CD4-positive, alpha-beta T cell (primary cell): Measurements from ENCODE around the gene NUDT19. TPM values are rescaled to one million over a fixed set of nuclear protein-coding genes. Genes with fewer than 3 reads are reported as not detected.

Source experiments
- ATAC-seq: fragments of 200-7000 bp; cut with Tn5 transposase; one replicate; pipeline ENCODE4 v1.10.0; 2022; ENCODE audit warnings: mild to moderate bottlenecking; ENCODE audit not compliant: poor library complexity
- CTCF ChIA-PET: fragments of 350-600 bp; sonication (Branson Sonifier 250); formaldehyde crosslinking; loops from one replicate; lab custom pipeline; 2021; ENCODE audit warnings: antibody characterized with exemption, inconsistent platforms; lab: Charles Lee
- POLR2A ChIA-PET: fragments of 350-600 bp; sonication (Branson Sonifier 250); formaldehyde crosslinking; loops from one replicate; lab custom pipeline; 2021; ENCODE audit warnings: antibody characterized with exemption, inconsistent platforms; lab: Charles Lee
- DNase-seq, 14 experiments: peaks; one replicate each; pipeline ENCODE4 v3.0.0-alpha.2; 2013 to 2020; ENCODE audit warnings: mixed read lengths in 2 of 14
- H3K27ac ChIP-seq, 2 donors: one replicate each; pipeline versions ENCODE4 v1.5.1 to v1.7.0; 2013; ENCODE audit warnings: low read length in 2 of 2, low read depth in 1 of 2, mild to moderate bottlenecking in 1 of 2
- H3K27me3 ChIP-seq, 2 experiments: 1 replicate in 1 of 2; 2 replicates in 1 of 2; pipeline versions ENCODE4 v1.6.1 to v1.7.0; 2013; ENCODE audit warnings: low read length in 2 of 2, control low read depth in 1 of 2, mild to moderate bottlenecking in 1 of 2, moderate library complexity in 1 of 2; ENCODE audit not compliant: insufficient read depth in 2 of 2, control insufficient read depth in 1 of 2
- H3K36me3 ChIP-seq: one replicate; pipeline ENCODE4 v1.6.1; 2013; ENCODE audit warnings: low read length, control low read depth; ENCODE audit not compliant: insufficient read depth
- H3K4me1 ChIP-seq: one replicate; pipeline ENCODE4 v1.6.1; 2013; ENCODE audit warnings: low read length, control low read depth; ENCODE audit not compliant: insufficient read depth
- H3K4me3 ChIP-seq: one replicate; pipeline ENCODE4 v1.5.1; 2013; ENCODE audit warnings: mild to moderate bottlenecking, low read length, moderate library complexity
- H3K9me3 ChIP-seq, 2 experiments: 1 replicate in 1 of 2; 2 replicates in 1 of 2; pipeline versions ENCODE4 v1.6.1 to v1.7.0; 2013; ENCODE audit warnings: low read length in 2 of 2, mild to moderate bottlenecking in 2 of 2, control low read depth in 1 of 2, moderate library complexity in 1 of 2; ENCODE audit not compliant: control insufficient read depth in 1 of 2, insufficient read depth in 1 of 2
- H3K27ac Mint-ChIP-seq: one replicate; pipeline ENCODE4 v1.8.0; 2020; ENCODE audit warnings: mixed read lengths
- H3K27me3 Mint-ChIP-seq: one replicate; pipeline ENCODE4 v1.8.0; 2021; ENCODE audit warnings: mixed read lengths
- H3K36me3 Mint-ChIP-seq: one replicate; pipeline ENCODE4 v1.8.0; 2021; ENCODE audit warnings: low read depth, mixed read lengths
- H3K4me1 Mint-ChIP-seq: one replicate; pipeline ENCODE4 v1.8.0; 2021; ENCODE audit warnings: low read depth, mixed read lengths
- H3K4me3 Mint-ChIP-seq: one replicate; pipeline ENCODE4 v1.8.0; 2020; ENCODE audit warnings: mild to moderate bottlenecking, mixed read lengths
- H3K9me3 Mint-ChIP-seq: one replicate; pipeline ENCODE4 v1.8.0; 2020; ENCODE audit warnings: mixed read lengths
- intact Hi-C, 2 experiments: fragments of 100-400 bp; cut with DNase I in 1 of 2; cut with micrococcal nuclease in 1 of 2; formaldehyde crosslinking; loops; one replicate each; pipeline versions ENCODE4 v1.15.1 to v1.9.0; 2023 to 2025; cut with DNase I, micrococcal nuclease
- total RNA-seq, 174 experiments: library from RNA in 2 of 174; stranded (reverse) in 2 of 174; gene quantifications; one replicate each; pipeline ENCODE4 v1.2.3 and lab custom pipeline; 2021 to 2026
- TF ChIP-seq, protein P1 (sequence below): fragments of 200-600 bp; IDR thresholded peaks from one replicate; pipeline ENCODE4 v1.8.0; 2022; ENCODE audit warnings: antibody characterized with exemption, mild to moderate bottlenecking

The NUDT19 gene
- total RNA-seq, 2 experiments from 2014 or later: 7.9 to 8.2 TPM

DNA sequence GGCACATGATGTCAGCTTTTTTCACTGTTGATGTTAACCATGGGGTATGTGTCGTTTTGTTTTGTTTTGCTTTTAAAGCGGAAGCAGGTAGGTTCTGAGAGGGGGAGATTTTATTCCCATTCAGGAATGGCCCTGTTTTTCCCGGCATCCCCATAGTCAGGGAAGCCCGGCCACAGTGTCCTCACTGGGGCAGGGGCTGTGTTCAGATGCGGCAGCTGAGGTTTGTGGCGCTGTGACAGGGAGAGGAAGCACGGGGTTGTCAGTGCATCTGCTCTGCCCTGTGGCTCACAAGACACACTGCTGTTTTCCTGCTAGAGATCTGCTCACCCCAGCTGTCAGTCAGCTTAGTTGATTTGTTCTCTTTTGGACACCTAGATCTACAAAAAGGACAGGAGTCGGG lies 44.3 kb upstream of the NUDT19 start:
- intact Hi-C loops: no loop called here
- H3K27ac ChIP-seq: no peak overlapping the region
- Mint-ChIP-seq H3K9me3 (no peaks in the 10 kb centered on the region), H3K4me3 (no peak overlapping the region), H3K4me1 (peaks cover 23% of the 10 kb centered on the region), H3K27me3 (no peaks in the 10 kb centered on the region), H3K36me3 (peaks cover 60% of the 10 kb centered on the region), H3K27ac (no peak overlapping the region)
- peaks cover 38% of the 10 kb centered on the region for H3K36me3 ChIP-seq
- H3K4me1 ChIP-seq: peaks cover 21% of the 10 kb centered on the region
- no peak for DNase-seq
- H3K9me3 ChIP-seq: no peaks in the 10 kb centered on the region
- ChIA-PET CTCF (no interaction called here), POLR2A (interaction anchor here (0.5 kb wide), 1 partner anchor 9 kb away, joined by 3 read pairs; no protein-coding TSS in a partner anchor)
- no peak overlapping the region for H3K4me3 ChIP-seq
- no peak for ATAC-seq
- TF ChIP-seq, protein P1, sequence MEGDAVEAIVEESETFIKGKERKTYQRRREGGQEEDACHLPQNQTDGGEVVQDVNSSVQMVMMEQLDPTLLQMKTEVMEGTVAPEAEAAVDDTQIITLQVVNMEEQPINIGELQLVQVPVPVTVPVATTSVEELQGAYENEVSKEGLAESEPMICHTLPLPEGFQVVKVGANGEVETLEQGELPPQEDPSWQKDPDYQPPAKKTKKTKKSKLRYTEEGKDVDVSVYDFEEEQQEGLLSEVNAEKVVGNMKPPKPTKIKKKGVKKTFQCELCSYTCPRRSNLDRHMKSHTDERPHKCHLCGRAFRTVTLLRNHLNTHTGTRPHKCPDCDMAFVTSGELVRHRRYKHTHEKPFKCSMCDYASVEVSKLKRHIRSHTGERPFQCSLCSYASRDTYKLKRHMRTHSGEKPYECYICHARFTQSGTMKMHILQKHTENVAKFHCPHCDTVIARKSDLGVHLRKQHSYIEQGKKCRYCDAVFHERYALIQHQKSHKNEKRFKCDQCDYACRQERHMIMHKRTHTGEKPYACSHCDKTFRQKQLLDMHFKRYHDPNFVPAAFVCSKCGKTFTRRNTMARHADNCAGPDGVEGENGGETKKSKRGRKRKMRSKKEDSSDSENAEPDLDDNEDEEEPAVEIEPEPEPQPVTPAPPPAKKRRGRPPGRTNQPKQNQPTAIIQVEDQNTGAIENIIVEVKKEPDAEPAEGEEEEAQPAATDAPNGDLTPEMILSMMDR: no peak
- H3K27me3 ChIP-seq: no peaks in the 10 kb centered on the region

DNA sequence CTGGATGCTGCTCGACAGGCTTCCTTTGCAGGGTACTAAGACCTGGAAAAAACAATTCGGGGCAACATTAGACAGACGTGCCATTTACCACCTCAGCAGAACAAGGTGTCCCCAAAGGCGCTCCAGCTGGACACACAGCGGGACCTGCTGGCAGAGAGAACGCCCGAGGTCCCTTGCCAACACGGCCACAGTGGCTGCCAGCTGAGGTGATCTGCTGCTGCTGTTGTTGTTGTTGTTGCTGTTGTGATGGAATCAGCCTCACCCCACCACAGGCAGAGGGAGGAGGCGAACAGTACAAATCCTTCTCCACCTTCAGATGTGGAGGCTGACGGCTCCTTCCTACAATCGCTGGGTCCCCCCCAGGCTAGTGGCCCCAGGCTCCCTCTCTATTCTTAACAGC lies 41.9 kb upstream of the NUDT19 start:
- TF ChIP-seq, protein P1: no peak
- Histone ChIP-seq H3K36me3 (peaks cover 43% of the 10 kb centered on the region), H3K27ac (no peak overlapping the region), H3K4me3 (no peak overlapping the region), H3K4me1 (no peaks in the 10 kb centered on the region), H3K27me3 (no peaks in the 10 kb centered on the region), H3K9me3 (no peaks in the 10 kb centered on the region)
- CTCF ChIA-PET: no interaction called here
- intact Hi-C loops: no loop called here
- H3K9me3 Mint-ChIP-seq: no peaks in the 10 kb centered on the region
- H3K4me3 Mint-ChIP-seq: no peak overlapping the region
- DNase-seq (no peak), ATAC-seq (no peak)
- no peak overlapping the region for H3K27ac Mint-ChIP-seq
- H3K4me1 Mint-ChIP-seq: peaks cover 6% of the 10 kb centered on the region
- POLR2A ChIA-PET: no interaction called here
- no peaks in the 10 kb centered on the region for H3K27me3 Mint-ChIP-seq
- H3K36me3 Mint-ChIP-seq: peaks cover 46% of the 10 kb centered on the region

DNA sequence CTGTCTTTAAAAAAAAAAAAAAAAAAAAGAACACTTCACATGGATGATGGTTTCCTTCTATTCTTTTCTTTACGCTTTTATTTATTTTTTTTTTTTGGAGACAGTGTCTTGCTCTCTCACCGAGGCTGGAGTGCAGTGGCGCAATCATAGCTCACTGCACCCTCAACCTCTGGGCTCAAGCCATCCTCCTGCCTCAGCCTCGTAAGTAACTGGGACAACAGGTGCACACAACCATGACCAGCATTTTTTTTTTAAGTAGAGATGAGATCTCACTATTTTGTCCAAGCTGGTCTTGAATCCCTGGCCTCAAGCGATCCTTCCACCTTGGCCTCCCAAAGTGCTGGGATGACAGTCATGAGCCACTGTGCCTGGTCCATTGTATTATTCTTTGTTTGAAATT lies 41.0 kb upstream of the NUDT19 start:
- ATAC-seq (no peak), DNase-seq (no peak)
- TF ChIP-seq, protein P1: no peak
- H3K27me3 Mint-ChIP-seq: no peaks in the 10 kb centered on the region
- Histone ChIP-seq H3K4me3 (no peak overlapping the region), H3K4me1 (no peaks in the 10 kb centered on the region), H3K9me3 (no peaks in the 10 kb centered on the region), H3K27ac (no peak overlapping the region), H3K36me3 (peaks cover 50% of the 10 kb centered on the region), H3K27me3 (no peaks in the 10 kb centered on the region)
- H3K4me3 Mint-ChIP-seq: no peak overlapping the region
- ChIA-PET CTCF (no interaction called here), POLR2A (no interaction called here)
- peaks cover 52% of the 10 kb centered on the region for H3K36me3 Mint-ChIP-seq
- peaks cover 6% of the 10 kb centered on the region for H3K4me1 Mint-ChIP-seq
- intact Hi-C loops: no loop called here
- H3K27ac Mint-ChIP-seq: no peak overlapping the region
- H3K9me3 Mint-ChIP-seq: no peaks in the 10 kb centered on the region
